ENCODE measurements around the gene CACNA1E. TPM values are rescaled to one million over a fixed set of nuclear protein-coding genes. Genes with fewer than 3 reads are reported as not detected.

The CACNA1E gene
- total and polyA plus RNA-seq, 10 donors, result 0.02 to 6.1 (median 1.2) TPM

DNA sequence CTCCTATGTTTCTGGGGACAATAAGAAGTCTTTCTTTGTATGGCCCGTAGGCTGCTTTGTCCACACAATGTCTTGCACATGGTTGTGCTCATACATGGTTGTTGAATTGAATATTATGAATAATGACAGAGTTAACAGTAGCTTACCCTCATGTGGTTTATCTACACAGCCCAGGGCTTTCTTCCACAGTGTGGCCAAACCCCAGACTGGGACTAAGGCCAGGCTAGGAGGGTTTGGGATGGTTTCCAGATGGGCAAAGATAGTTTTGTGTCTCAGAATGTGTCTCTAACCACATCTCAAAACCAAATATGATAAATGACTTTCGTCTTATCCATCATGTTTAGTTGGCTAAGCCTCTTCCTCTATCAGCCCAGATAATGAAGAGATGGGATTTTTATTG lies 65.2 kb downstream of the CACNA1E start:
- Histone ChIP-seq H3K9me3 (no peaks in the 10 kb centered on the region), H3K27ac (no peak overlapping the region), H3K4me1 (no peaks in the 10 kb centered on the region), H3K36me3 (no peaks in the 10 kb centered on the region), H3K27me3 (replicated peaks in 1 of 7) (peaks cover 0 to 49% (median 0%) of the 10 kb centered on the region in 7 donors), H3K4me3 (no peak overlapping the region)
- TF ChIP-seq POLR2A (IDR thresholded peaks at IDR 0.05) (no peak), CTCF (IDR thresholded peaks at IDR 0.05 in 8 of 11, conservative IDR thresholded peaks at IDR 0.05 in 3 of 11) (no peak), POLR2AphosphoS5 (IDR thresholded peaks at IDR 0.05) (no peak)
- intact Hi-C loops (cut with DNase I; ENCODE audit: low total_unique reads), result no loop called here
- WGBS, 5 donors, result 83 to 88% (median 84%) methylated on average over 2 of the region's 2 CpGs
- DNase-seq, result no peak

GRCh38 chr1:181551249-181551648 lies 67.9 kb downstream of the CACNA1E start:
- TF ChIP-seq POLR2AphosphoS5 (IDR thresholded peaks at IDR 0.05), result no peak
- Histone ChIP-seq H3K27me3 (replicated peaks in 1 of 7) (peaks cover 0 to 34% (median 0%) of the 10 kb centered on the region in 7 donors), H3K4me1 (no peaks in the 10 kb centered on the region), H3K36me3 (no peaks in the 10 kb centered on the region), H3K9me3 (no peaks in the 10 kb centered on the region), H3K27ac (no peak overlapping the region), H3K4me3 (no peak overlapping the region)
- 47 to 56% (median 53%) methylated on average over 6 of the region's 6 CpGs for WGBS, 5 donors
- DNase-seq, result no peak
- intact Hi-C loops (cut with DNase I; ENCODE audit: low total_unique reads), result no loop called here

- peaks cover 0 to 35% (median 0%) of the 10 kb centered on the region in 7 donors for H3K27me3 ChIP-seq (replicated peaks in 1 of 7)
- DNase-seq, result no peak
- TF ChIP-seq POLR2AphosphoS5 (IDR thresholded peaks at IDR 0.05) (no peak), CTCF (IDR thresholded peaks at IDR 0.05 in 8 of 11, conservative IDR thresholded peaks at IDR 0.05 in 3 of 11) (no peak), POLR2A (IDR thresholded peaks at IDR 0.05) (no peak)
- intact Hi-C loops (cut with DNase I; ENCODE audit: low total_unique reads), result no loop called here
- no peaks in the 10 kb centered on the region for H3K4me1 ChIP-seq
- H3K4me3 ChIP-seq, result no peak overlapping the region
- 75 to 81% (median 78%) methylated on average over 3 of the region's 3 CpGs for WGBS, 5 donors
- no peak overlapping the region for H3K27ac ChIP-seq
- no peaks in the 10 kb centered on the region for H3K36me3 ChIP-seq
- no peaks in the 10 kb centered on the region for H3K9me3 ChIP-seq
These were observed 68.4 kb downstream of the CACNA1E start for GRCh38 chr1:181551754-181552153.

GRCh38 chr1:181554465-181554864 lies 71.1 kb downstream of the CACNA1E start:
- 61 to 81% (median 76%) methylated on average over 4 of the region's 4 CpGs for WGBS, 5 donors
- intact Hi-C loops (cut with DNase I; ENCODE audit: low total_unique reads), result no loop called here
- Histone ChIP-seq H3K36me3 (no peaks in the 10 kb centered on the region), H3K9me3 (no peaks in the 10 kb centered on the region), H3K4me1 (no peaks in the 10 kb centered on the region), H3K4me3 (no peak overlapping the region), H3K27ac (no peak overlapping the region), H3K27me3 (replicated peaks in 1 of 7) (peaks cover 0 to 22% (median 0%) of the 10 kb centered on the region in 7 donors)
- TF ChIP-seq POLR2AphosphoS5 (IDR thresholded peaks at IDR 0.05) (no peak), CTCF (IDR thresholded peaks at IDR 0.05 in 8 of 11, conservative IDR thresholded peaks at IDR 0.05 in 3 of 11) (no peak), POLR2A (IDR thresholded peaks at IDR 0.05) (no peak)
- no peak for DNase-seq

DNA sequence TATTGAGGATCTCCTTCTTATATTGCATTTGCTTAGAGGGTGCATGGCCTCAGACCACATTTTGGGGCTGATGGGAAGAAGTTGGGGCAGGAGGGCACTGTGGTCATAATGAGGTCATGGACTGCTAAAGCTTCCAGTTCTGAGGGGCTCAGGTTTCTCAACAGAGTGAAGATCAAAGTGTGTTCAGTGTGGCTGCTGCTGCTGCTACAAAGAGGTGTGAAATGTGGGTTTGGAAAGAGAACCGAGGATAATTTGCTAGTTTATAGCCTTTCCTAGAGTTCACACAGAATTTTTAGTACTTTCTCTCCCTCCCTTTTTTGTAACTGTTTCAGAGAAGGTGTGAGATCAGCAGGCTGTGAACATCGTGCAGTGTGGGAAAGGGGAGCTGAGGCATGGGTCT lies 73.3 kb downstream of the CACNA1E start:
- no peaks in the 10 kb centered on the region for H3K4me1 ChIP-seq
- no peak for TF ChIP-seq POLR2A (IDR thresholded peaks at IDR 0.05)
- no peak for TF ChIP-seq CTCF (IDR thresholded peaks at IDR 0.05 in 8 of 11, conservative IDR thresholded peaks at IDR 0.05 in 3 of 11)
- no peak for TF ChIP-seq POLR2AphosphoS5 (IDR thresholded peaks at IDR 0.05)
- intact Hi-C loops (cut with DNase I; ENCODE audit: low total_unique reads), result no loop called here
- WGBS, 5 donors, result 3 to 12% (median 7%) methylated on average over 2 of the region's 2 CpGs
- no peaks in the 10 kb centered on the region for H3K36me3 ChIP-seq
- H3K9me3 ChIP-seq, result no peaks in the 10 kb centered on the region
- no peak overlapping the region for H3K4me3 ChIP-seq
- no peak for DNase-seq
- H3K27me3 ChIP-seq (replicated peaks in 1 of 7), result peaks cover 0 to 17% (median 0%) of the 10 kb centered on the region in 7 donors
- H3K27ac ChIP-seq, result no peak overlapping the region

Measured in spleen (tissue), 11 donors.